GM10266 (cell line): Measurements from ENCODE around the gene GPC6.

Experiments
- DNase-seq: peaks from one replicate; pipeline ENCODE4 v3.0.0; 2012; ENCODE audit errors: extremely low spot score
- TF ChIP-seq, protein P1 (sequence below): IDR thresholded peaks from 2 replicates; pipeline ENCODE4 v1.5.1; 2012; ENCODE audit warnings: mild to moderate bottlenecking, low read depth; ENCODE audit not compliant: control insufficient read depth, insufficient read depth; ENCODE audit errors: missing control alignments

Gene GPC6

GRCh38 chr13:93708308-93709075 lies 481.9 kb downstream of the GPC6 start:
- TF ChIP-seq, protein P1, sequence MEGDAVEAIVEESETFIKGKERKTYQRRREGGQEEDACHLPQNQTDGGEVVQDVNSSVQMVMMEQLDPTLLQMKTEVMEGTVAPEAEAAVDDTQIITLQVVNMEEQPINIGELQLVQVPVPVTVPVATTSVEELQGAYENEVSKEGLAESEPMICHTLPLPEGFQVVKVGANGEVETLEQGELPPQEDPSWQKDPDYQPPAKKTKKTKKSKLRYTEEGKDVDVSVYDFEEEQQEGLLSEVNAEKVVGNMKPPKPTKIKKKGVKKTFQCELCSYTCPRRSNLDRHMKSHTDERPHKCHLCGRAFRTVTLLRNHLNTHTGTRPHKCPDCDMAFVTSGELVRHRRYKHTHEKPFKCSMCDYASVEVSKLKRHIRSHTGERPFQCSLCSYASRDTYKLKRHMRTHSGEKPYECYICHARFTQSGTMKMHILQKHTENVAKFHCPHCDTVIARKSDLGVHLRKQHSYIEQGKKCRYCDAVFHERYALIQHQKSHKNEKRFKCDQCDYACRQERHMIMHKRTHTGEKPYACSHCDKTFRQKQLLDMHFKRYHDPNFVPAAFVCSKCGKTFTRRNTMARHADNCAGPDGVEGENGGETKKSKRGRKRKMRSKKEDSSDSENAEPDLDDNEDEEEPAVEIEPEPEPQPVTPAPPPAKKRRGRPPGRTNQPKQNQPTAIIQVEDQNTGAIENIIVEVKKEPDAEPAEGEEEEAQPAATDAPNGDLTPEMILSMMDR = no peak
- DNase-seq = no peak

DNA sequence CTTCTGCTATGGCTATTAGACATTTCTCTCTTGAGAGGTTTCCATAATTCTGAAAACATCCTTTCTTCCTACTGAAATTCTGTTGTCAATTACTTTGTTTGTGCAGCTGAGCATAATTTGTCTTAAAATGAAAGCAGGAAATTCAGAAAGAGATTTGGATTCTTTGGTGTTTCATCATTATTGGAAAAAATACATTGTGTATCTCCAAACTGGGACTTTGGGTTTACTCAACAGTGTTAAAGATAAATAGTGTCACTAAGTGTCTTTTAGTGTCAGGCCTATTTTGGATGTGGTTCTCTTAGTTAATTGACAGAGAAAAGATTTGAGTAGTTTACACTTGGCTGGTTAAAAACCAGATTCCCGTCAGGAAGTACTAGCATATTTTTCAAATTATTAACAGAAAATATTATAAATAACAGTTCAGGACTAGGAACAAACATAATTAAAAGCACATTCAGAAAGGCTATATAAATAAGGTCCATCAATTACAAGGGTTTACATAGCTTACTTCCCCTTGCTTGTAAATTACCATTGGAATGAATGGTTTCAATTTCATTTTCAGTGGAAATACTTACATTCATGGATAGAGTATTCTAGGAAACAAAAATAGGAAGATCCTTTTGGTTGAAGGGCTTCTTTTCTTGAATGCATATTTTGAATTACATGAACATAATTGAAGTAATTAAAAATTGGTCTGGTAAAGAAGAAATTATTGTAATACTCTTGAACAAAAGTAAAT lies 483.1 kb downstream of the GPC6 start:
- TF ChIP-seq, protein P1 = no peak
- DNase-seq = no peak

DNA sequence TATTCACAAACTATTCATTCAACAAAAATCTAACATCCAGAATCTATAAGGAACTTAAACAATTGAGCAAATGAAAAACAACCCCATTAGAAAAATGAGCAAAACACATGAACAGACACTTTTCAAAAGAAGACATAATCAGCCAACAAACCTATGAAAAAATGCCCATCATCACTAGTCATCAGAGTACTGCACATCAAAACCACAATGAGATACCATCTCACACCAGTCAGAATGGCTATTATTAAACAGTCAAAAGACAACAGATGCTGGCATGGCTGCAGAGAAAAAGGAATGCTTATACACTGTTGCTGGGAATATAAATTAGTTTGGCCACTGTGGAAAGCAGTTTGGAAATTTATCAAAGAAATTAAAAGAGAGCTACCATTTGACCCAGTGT lies 487.6 kb downstream of the GPC6 start:
- no peak for DNase-seq
- TF ChIP-seq, protein P1 = no peak

DNA sequence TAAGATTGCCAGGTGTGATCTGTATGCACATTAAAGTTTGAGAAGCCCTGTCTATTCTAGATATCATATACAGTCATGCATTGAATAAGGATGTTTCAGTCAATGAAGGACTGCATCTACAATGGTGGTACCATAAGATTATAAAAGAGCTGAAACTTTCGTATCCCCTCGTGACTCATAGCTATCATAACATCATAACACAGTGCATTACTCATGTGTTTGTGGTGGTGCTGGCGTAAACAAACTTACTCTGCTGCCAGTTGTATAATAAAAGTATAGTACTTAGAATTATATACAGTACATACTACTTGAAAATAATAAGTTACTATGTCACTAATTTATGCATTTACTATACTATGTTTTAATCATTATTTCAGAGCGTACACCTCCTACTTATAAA lies 489.3 kb downstream of the GPC6 start:
- no peak for DNase-seq
- TF ChIP-seq, protein P1 = no peak

GRCh38 chr13:93716623-93717022 lies 490.0 kb downstream of the GPC6 start:
- no peak for DNase-seq
- TF ChIP-seq, protein P1 = no peak

- DNase-seq = no peak
- TF ChIP-seq, protein P1 = no peak
Measured at GRCh38 chr13:93721483-93721882, 494.9 kb downstream of the GPC6 start.

- DNase-seq = no peak
- TF ChIP-seq, protein P1 = no peak
Measured at GRCh38 chr13:93723316-93723715, 496.7 kb downstream of the GPC6 start.
